ENCODE data around the gene SMARCD3.

DNA sequence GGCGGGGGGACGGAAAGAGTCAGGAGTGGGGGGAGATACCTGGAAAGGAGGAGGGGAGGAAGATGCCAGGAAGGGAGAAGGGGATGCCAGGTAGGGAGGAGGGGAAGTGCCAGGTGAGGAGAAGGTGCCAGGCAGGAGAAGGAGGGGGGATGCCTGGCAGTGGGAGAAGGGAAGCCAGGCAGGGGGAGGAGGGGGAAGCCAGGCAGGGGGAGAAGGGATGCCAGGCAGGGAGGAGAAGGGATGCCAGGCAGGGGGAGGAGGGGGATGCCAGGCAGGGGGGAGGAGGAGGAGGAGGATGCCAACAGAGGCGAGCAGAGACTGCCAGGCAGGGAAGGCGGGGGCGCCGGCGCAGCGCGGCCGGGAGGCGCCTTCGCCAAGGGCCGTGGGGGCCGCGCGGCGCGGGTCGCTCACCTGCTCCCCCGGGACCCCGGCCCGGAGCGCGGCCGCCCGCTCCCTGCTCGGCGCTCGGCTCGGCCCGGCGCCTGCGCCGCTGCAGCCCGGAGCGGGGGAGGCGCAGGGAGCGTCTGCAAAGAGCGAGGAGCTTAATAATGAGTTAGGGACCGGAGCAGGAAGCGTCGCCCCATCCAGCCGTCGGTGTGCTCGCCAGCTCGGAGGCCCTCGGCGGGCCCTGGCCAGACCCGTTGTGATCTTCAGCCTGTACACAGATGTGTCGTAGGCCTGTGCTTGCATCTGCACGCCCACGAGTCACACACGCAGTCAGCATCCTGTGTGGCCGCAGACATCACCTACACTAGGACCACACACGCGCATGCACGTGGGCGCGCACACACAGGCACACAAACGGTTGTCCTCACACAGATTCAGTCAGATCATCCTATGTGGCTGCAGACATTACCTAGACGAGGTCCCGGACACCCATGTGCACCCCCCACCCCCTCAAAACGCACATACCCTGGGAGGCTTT, 28.4 kb upstream of the SMARCD3 start:
- TF ChIP-seq, protein P1, sequence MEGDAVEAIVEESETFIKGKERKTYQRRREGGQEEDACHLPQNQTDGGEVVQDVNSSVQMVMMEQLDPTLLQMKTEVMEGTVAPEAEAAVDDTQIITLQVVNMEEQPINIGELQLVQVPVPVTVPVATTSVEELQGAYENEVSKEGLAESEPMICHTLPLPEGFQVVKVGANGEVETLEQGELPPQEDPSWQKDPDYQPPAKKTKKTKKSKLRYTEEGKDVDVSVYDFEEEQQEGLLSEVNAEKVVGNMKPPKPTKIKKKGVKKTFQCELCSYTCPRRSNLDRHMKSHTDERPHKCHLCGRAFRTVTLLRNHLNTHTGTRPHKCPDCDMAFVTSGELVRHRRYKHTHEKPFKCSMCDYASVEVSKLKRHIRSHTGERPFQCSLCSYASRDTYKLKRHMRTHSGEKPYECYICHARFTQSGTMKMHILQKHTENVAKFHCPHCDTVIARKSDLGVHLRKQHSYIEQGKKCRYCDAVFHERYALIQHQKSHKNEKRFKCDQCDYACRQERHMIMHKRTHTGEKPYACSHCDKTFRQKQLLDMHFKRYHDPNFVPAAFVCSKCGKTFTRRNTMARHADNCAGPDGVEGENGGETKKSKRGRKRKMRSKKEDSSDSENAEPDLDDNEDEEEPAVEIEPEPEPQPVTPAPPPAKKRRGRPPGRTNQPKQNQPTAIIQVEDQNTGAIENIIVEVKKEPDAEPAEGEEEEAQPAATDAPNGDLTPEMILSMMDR (conservative IDR thresholded peaks at IDR 0.05; ENCODE audit: low read length) = no peak
- no peak for TF ChIP-seq EZH2phosphoT487 (IDR thresholded peaks at IDR 0.05; ENCODE audit: borderline replicate concordance, low read depth, low read length)
